Smooth muscle cell (in vitro differentiated cells): ENCODE results near the gene DOHH. TPM values are rescaled to one million over a fixed set of nuclear protein-coding genes. Genes with fewer than 3 reads are reported as not detected.

Source experiments
- DNase-seq: peaks from one replicate; lab custom pipeline; 2025; ENCODE audit not compliant: unreplicated experiment; lab: John Stamatoyannopoulos, UW
- H2AFZ ChIP-seq: fragments of 200-600 bp; sonication (generic); 2 replicates; pipeline ENCODE4 v1.6.0; 2016; ENCODE audit warnings: antibody characterized with exemption, low read depth, mild to moderate bottlenecking
- H3F3A ChIP-seq: fragments of 200-600 bp; sonication (generic); 2 replicates; pipeline ENCODE4 v1.6.0; 2017; ENCODE audit warnings: antibody characterized with exemption, low read depth
- H3K27ac ChIP-seq: fragments of 200-600 bp; sonication (generic); 2 replicates; pipeline ENCODE4 v1.5.1; 2016; ENCODE audit warnings: low read depth, mild to moderate bottlenecking
- H3K27me3 ChIP-seq: fragments of 200-600 bp; sonication (generic); 2 replicates; pipeline ENCODE4 v1.6.1; 2016; ENCODE audit warnings: low read depth, mild to moderate bottlenecking
- H3K36me3 ChIP-seq: fragments of 200-600 bp; sonication (generic); 2 replicates; pipeline ENCODE4 v1.5.1; 2016; ENCODE audit warnings: low read depth
- H3K4me1 ChIP-seq: fragments of 200-600 bp; sonication (generic); 2 replicates; pipeline ENCODE4 v1.5.1; 2016; ENCODE audit warnings: low read depth
- H3K4me2 ChIP-seq: fragments of 200-600 bp; sonication (generic); 2 replicates; pipeline ENCODE4 v1.6.0; 2016; ENCODE audit warnings: mild to moderate bottlenecking
- H3K4me3 ChIP-seq: fragments of 200-600 bp; sonication (generic); 2 replicates; pipeline ENCODE4 v1.5.1; 2016; ENCODE audit warnings: mild to moderate bottlenecking
- H3K79me2 ChIP-seq: fragments of 200-600 bp; sonication (generic); 2 replicates; pipeline ENCODE4 v1.6.0; 2016; ENCODE audit warnings: low read depth, mild to moderate bottlenecking
- H3K9ac ChIP-seq: fragments of 200-600 bp; sonication (generic); 2 replicates; pipeline ENCODE4 v1.6.0; 2016; ENCODE audit warnings: low read depth
- H3K9me3 ChIP-seq: fragments of 200-600 bp; sonication (generic); replicated peaks from 2 replicates; pipeline ENCODE4 v1.5.1; 2016; ENCODE audit warnings: low read depth
- H4K20me1 ChIP-seq: fragments of 200-600 bp; sonication (generic); 2 replicates; pipeline ENCODE4 v1.6.0; 2016; ENCODE audit warnings: low read depth
- CTCF ChIP-seq: fragments of 200-600 bp; sonication (generic); IDR thresholded peaks from 2 replicates; pipeline ENCODE4 v1.5.1; 2017; ENCODE audit warnings: borderline replicate concordance, mild to moderate bottlenecking, antibody characterized with exemption; ENCODE audit not compliant: insufficient read depth, poor library complexity, severe bottlenecking
- WGBS: methylation state at CpG from one replicate; pipeline ENCODE4 v1.1.7; 2016; ENCODE audit warnings: low lambda C conversion rate; 5-methylcytosine and 5-hydroxymethylcytosine counted together
- polyA plus RNA-seq: library from polyadenylated mRNA; unstranded; fragments of >200 nt; fragmentation: Nextera tagmentation; extraction: Ambion mirVana; gene quantifications from 2 replicates; pipeline ENCODE4 v1.2.1, GENCODE V29; 2016
- total RNA-seq: library from RNA; depleted of rRNA; stranded (reverse); fragments of >200 nt; gene quantifications from 2 replicates; pipeline ENCODE4 v1.2.3, GENCODE V29; 2014

Gene DOHH
- total and polyA plus RNA-seq, 2 experiments from 2014 or later: 8.7 to 27.2 TPM

DNA sequence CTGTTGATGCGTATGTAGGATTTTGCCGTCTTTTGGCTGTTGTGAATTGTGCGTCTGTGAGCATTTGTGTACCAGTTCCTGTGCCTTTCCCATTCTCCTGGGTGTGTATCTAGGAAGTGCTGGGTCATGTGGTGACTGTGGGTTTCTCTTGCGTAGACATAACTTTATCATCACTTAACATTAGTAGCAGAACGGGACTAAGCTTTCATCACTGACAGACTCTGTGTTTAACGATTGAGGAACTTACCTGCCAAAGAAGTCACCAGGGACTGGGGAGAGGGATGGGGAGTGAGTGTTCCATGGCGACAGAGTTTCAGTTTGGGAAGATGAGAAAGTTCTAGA, 20.6 kb upstream of the DOHH start:
- Histone ChIP-seq H3K4me1 (no peaks in the 10 kb centered on the region), H3K4me2 (peak overlapping the region; percentile 18), H3K9me3 (no peaks in the 10 kb centered on the region), H3K4me3 (no peak overlapping the region), H3K9ac (peak overlapping the region; percentile 27), H2AFZ (no peak overlapping the region), H3K27ac (peak overlapping the region; percentile 84), H3K36me3 (no peaks in the 10 kb centered on the region), H4K20me1 (peaks cover 97% of the 10 kb centered on the region), H3K27me3 (no peaks in the 10 kb centered on the region), H3F3A (no peaks in the 10 kb centered on the region), H3K79me2 (peaks cover 54% of the 10 kb centered on the region)
- 76% methylated on average over 7 of the region's 7 CpGs for WGBS
- no peak for DNase-seq
- TF ChIP-seq CTCF: no peak

DNA sequence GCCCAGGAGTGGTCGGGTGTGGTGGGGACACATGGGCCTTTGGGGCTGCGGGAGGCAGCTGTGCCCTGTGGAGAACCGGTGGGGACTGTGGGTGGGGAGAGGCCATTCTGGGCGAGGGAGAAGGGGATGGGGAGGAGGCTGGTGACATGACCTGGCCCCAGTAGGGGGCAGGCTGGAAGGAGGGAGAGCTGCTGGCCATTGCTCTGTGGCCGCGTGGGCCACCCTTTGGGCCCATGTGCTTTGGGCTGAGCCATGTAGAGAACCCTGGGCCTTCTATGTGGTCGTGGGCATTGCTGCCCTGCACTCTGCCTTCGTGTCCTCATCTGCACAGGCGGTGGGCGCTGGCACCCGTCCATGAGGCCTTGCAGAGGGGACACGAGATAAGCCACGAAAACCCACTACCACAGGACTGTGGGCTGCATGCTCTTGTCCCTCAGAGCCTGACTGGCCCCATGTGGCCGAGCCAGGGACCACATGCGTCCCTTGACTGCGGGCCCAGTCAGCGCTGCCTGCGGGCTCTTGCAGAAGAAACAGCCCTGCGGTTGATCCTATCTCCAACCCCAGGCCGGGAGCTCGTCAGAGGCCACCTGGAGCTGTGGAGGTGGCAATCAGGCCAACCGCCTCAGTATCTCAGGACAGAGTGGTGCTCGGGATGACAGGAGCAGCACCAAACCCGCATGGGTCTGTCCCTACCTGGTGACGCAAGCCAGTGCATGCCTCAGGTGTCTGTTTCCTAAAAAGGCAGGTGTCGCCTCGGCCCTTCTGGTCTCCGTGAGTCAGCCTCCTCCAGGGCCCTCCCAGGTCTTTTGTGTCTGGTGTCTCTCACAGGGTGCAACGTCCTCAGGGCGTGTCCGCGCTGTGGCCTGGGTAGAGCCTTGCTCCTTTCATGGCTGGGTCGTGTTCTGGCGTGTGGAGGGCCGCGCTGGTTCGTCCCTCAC, 20.0 kb upstream of the DOHH start:
- no peak overlapping the region for H3K4me3 ChIP-seq
- peak; percentile 9 for TF ChIP-seq CTCF
- H3K79me2 ChIP-seq: peaks cover 60% of the 10 kb centered on the region
- H3K36me3 ChIP-seq: no peaks in the 10 kb centered on the region
- no peaks in the 10 kb centered on the region for H3F3A ChIP-seq
- H4K20me1 ChIP-seq: peaks cover 98% of the 10 kb centered on the region
- H3K4me1 ChIP-seq: no peaks in the 10 kb centered on the region
- no peaks in the 10 kb centered on the region for H3K9me3 ChIP-seq
- H3K27ac ChIP-seq: peak overlapping the region; percentile 84
- peak overlapping the region; percentile 18 for H3K4me2 ChIP-seq
- 76% methylated on average over 34 of the region's 37 CpGs for WGBS
- no peak for DNase-seq
- peak overlapping the region; percentile 27 for H3K9ac ChIP-seq
- H2AFZ ChIP-seq: no peak overlapping the region
- no peaks in the 10 kb centered on the region for H3K27me3 ChIP-seq

DNA sequence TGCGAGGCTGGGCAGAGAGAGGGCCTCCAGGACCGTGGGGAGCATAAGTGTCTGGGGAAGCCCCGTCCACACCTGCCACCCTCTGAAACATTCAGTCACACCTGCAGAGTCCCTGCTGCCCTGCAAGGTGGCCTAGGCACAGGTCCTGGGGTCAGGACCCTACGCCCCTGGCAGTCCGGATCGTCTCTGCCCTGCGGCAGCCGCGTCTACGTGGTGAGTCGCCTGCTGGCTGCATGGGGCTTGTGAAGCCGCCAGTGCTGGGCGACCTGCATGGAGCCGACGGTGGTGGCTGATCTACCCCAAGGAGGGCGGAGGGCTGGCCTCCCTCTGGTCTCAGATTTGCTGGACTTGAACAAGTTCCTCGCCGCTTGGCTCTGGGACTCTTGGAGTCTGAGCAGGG, 18.7 kb upstream of the DOHH start:
- Histone ChIP-seq H3K36me3 (no peaks in the 10 kb centered on the region), H4K20me1 (peaks cover 100% of the 10 kb centered on the region), H3K4me1 (no peaks in the 10 kb centered on the region), H3K9ac (no peak overlapping the region), H3K9me3 (no peaks in the 10 kb centered on the region), H3K27me3 (no peaks in the 10 kb centered on the region), H3K4me2 (no peak overlapping the region), H2AFZ (no peak overlapping the region), H3F3A (no peaks in the 10 kb centered on the region), H3K27ac (no peak overlapping the region), H3K79me2 (peaks cover 74% of the 10 kb centered on the region), H3K4me3 (no peak overlapping the region)
- no peak for TF ChIP-seq CTCF
- 88% methylated on average over 18 of the region's 18 CpGs for WGBS
- DNase-seq: no peak
